Measurements from ENCODE around the gene CD7. TPM values are rescaled to one million over a fixed set of nuclear protein-coding genes. Genes with fewer than 3 reads are reported as not detected.

The CD7 gene
- total RNA-seq, 1 experiment from 2014 or later: 0.74 TPM

- Mint-ChIP-seq H3K27me3 (ENCODE audit: low read depth) (peaks cover 7% of the 10 kb centered on the region), H3K9me3 (peaks cover 7% of the 10 kb centered on the region), H3K36me3 (no peaks in the 10 kb centered on the region), H3K27ac (no peak overlapping the region), H3K4me1 (peaks cover 14% of the 10 kb centered on the region), H3K4me3 (no peak overlapping the region)
- ATAC-seq: no peak
- POLR2A ChIA-PET: no interaction called here
- DNase-seq (ENCODE audit: low spot score): no peak
- CTCF ChIA-PET: interaction anchor here (1.0 kb wide), 1 partner anchor 23 kb away, joined by 4 read pairs; no protein-coding TSS in a partner anchor
- no peak for TF ChIP-seq FOXJ3 (CRISPR knock-in tag; IDR thresholded peaks at IDR 0.05; ENCODE audit: borderline replicate concordance)
- TF ChIP-seq, protein P1, sequence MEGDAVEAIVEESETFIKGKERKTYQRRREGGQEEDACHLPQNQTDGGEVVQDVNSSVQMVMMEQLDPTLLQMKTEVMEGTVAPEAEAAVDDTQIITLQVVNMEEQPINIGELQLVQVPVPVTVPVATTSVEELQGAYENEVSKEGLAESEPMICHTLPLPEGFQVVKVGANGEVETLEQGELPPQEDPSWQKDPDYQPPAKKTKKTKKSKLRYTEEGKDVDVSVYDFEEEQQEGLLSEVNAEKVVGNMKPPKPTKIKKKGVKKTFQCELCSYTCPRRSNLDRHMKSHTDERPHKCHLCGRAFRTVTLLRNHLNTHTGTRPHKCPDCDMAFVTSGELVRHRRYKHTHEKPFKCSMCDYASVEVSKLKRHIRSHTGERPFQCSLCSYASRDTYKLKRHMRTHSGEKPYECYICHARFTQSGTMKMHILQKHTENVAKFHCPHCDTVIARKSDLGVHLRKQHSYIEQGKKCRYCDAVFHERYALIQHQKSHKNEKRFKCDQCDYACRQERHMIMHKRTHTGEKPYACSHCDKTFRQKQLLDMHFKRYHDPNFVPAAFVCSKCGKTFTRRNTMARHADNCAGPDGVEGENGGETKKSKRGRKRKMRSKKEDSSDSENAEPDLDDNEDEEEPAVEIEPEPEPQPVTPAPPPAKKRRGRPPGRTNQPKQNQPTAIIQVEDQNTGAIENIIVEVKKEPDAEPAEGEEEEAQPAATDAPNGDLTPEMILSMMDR (IDR thresholded peaks at IDR 0.05): no peak
- TF ChIP-seq, protein P2, sequence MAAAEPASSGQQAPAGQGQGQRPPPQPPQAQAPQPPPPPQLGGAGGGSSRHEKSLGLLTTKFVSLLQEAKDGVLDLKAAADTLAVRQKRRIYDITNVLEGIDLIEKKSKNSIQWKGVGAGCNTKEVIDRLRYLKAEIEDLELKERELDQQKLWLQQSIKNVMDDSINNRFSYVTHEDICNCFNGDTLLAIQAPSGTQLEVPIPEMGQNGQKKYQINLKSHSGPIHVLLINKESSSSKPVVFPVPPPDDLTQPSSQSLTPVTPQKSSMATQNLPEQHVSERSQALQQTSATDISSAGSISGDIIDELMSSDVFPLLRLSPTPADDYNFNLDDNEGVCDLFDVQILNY (CRISPR knock-in tag; IDR thresholded peaks at IDR 0.05): no peak
- TF ChIP-seq, protein P3, sequence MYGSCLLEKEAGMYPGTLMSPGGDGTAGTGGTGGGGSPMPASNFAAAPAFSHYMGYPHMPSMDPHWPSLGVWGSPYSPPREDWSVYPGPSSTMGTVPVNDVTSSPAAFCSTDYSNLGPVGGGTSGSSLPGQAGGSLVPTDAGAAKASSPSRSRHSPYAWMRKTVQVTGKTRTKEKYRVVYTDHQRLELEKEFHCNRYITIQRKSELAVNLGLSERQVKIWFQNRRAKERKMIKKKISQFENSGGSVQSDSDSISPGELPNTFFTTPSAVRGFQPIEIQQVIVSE (CRISPR knock-in tag; IDR thresholded peaks at IDR 0.05; ENCODE audit: borderline replicate concordance): no peak
- TF ChIP-seq, protein P4, sequence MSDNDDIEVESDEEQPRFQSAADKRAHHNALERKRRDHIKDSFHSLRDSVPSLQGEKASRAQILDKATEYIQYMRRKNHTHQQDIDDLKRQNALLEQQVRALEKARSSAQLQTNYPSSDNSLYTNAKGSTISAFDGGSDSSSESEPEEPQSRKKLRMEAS (CRISPR knock-in tag; IDR thresholded peaks at IDR 0.05): no peak
- no peak for TF ChIP-seq TP53 (CRISPR knock-in tag; IDR thresholded peaks at IDR 0.05)
- TF ChIP-seq EMX1 (CRISPR knock-in tag; IDR thresholded peaks at IDR 0.05): no peak
- TF ChIP-seq, protein P5, sequence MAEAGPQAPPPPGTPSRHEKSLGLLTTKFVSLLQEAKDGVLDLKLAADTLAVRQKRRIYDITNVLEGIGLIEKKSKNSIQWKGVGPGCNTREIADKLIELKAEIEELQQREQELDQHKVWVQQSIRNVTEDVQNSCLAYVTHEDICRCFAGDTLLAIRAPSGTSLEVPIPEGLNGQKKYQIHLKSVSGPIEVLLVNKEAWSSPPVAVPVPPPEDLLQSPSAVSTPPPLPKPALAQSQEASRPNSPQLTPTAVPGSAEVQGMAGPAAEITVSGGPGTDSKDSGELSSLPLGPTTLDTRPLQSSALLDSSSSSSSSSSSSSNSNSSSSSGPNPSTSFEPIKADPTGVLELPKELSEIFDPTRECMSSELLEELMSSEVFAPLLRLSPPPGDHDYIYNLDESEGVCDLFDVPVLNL (CRISPR knock-in tag; IDR thresholded peaks at IDR 0.05; ENCODE audit: borderline replicate concordance, low read depth): no peak
- TF ChIP-seq CREB1 (CRISPR knock-in tag; IDR thresholded peaks at IDR 0.05): no peak
- TF ChIP-seq, protein P6, sequence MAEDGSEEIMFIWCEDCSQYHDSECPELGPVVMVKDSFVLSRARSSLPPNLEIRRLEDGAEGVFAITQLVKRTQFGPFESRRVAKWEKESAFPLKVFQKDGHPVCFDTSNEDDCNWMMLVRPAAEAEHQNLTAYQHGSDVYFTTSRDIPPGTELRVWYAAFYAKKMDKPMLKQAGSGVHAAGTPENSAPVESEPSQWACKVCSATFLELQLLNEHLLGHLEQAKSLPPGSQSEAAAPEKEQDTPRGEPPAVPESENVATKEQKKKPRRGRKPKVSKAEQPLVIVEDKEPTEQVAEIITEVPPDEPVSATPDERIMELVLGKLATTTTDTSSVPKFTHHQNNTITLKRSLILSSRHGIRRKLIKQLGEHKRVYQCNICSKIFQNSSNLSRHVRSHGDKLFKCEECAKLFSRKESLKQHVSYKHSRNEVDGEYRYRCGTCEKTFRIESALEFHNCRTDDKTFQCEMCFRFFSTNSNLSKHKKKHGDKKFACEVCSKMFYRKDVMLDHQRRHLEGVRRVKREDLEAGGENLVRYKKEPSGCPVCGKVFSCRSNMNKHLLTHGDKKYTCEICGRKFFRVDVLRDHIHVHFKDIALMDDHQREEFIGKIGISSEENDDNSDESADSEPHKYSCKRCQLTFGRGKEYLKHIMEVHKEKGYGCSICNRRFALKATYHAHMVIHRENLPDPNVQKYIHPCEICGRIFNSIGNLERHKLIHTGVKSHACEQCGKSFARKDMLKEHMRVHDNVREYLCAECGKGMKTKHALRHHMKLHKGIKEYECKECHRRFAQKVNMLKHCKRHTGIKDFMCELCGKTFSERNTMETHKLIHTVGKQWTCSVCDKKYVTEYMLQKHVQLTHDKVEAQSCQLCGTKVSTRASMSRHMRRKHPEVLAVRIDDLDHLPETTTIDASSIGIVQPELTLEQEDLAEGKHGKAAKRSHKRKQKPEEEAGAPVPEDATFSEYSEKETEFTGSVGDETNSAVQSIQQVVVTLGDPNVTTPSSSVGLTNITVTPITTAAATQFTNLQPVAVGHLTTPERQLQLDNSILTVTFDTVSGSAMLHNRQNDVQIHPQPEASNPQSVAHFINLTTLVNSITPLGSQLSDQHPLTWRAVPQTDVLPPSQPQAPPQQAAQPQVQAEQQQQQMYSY (CRISPR knock-in tag; IDR thresholded peaks at IDR 0.05): no peak
- no peak for TF ChIP-seq NR3C1 (CRISPR knock-in tag; conservative IDR thresholded peaks at IDR 0.05; ENCODE audit: low read depth)
Measured at GRCh38 chr17:82282239-82283207, 34.9 kb downstream of the CD7 start.

DNA sequence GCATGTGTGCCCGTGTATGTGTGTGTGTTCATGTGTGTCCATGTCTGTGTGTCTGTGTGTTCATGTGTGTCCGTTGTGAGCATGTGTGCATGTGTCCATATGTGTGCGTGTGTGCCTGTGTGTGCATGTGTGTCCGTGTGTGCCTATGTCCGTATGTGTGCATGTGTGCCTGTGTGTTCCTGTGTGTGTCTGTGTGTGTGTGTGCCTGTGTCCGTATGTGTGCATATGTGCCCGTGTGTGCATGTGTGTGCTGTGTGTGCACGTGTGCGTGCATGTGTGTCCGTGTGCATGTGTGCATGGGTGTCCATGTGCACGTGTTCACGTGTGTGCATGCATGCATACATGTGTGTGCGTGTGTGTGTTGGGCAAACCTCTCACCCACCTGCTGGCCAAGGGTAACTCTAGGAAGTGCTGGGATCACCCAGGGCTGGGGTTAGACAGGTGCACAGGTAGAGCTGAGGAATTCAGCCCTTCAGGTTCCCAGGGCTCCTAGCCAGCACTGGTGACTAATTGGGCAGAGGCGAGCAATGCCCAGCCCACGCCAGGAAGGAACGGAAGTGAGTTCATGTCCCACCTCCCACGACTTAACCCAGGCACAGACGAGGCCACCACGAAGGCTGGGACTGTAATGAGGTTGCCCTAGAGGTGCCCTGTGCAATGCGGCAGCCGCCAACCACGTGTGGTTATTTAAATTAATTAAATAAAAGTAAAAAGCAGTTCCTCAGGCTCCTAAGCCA lies 35.7 kb downstream of the CD7 start:
- DNase-seq (ENCODE audit: low spot score): no peak
- no peak overlapping the region for H3K4me3 Mint-ChIP-seq
- H3K9me3 Mint-ChIP-seq: no peaks in the 10 kb centered on the region
- H3K4me1 Mint-ChIP-seq: peaks cover 22% of the 10 kb centered on the region
- peaks cover 3% of the 10 kb centered on the region for H3K27me3 Mint-ChIP-seq (ENCODE audit: low read depth)
- ATAC-seq: no peak
- POLR2A ChIA-PET: no interaction called here
- H3K27ac Mint-ChIP-seq: no peak overlapping the region
- CTCF ChIA-PET: interaction anchor here (1.0 kb wide), 1 partner anchor 23 kb away, joined by 4 read pairs; no protein-coding TSS in a partner anchor
- TF ChIP-seq FOXP1 (CRISPR knock-in tag; IDR thresholded peaks at IDR 0.05; ENCODE audit: borderline replicate concordance) (peak; percentile 52; the same call in 1 of the 2 replicates), ATF3 (CRISPR knock-in tag; conservative IDR thresholded peaks at IDR 0.05) (no peak)
- no peaks in the 10 kb centered on the region for H3K36me3 Mint-ChIP-seq

Data from WTC11 (cell line).